ENCODE measurements around the gene ATG2B. TPM values are rescaled to one million over a fixed set of nuclear protein-coding genes. Genes with fewer than 3 reads are reported as not detected.
A peak's percentile ranks its signal among the peaks of the same experiment; 100 is the strongest.

Gene ATG2B
- total and polyA plus RNA-seq, 3 donors from 2014 or later, result 42.7 to 74.9 (median 44.8) TPM

DNA sequence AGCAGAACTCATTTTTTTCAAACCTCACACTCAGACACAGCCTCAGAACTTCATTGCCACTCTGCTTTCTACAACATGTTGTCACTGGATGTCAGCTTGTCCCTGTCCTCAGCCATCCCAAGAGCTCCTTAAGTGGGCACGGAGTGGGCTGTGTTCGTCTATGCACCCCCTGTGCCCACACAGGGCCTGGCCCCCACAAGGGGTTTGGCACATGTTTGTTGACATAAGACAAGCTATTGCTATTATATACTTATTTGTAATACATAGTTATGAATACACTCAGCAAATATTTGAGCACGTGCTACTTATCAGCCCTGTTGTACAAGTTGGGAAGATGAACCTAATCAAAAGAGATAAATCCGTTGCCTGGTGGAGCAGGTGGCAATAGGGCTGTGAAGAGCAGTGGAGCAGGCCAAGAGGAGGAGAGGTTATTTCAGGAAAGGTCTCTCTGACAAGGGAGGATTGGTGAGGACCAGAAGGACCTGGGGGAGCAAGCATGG is 111.4 kb downstream of the ATG2B start:
- H3K9me3 ChIP-seq, result no peaks in the 10 kb centered on the region
- H3K27me3 ChIP-seq, result no peaks in the 10 kb centered on the region
- no peak overlapping the region for H3K27ac ChIP-seq
- H3K4me3 ChIP-seq, result peak overlapping the region in 1 of 2 donors; percentile 36
- no peak for DNase-seq
- no peaks in the 10 kb centered on the region for H3K4me1 ChIP-seq
- H3K36me3 ChIP-seq (ENCODE audit: low read depth, missing control alignments), result no peaks in the 10 kb centered on the region
- intact Hi-C loops (cut with DNase I; ENCODE audit: low total_unique reads), result no loop called here
- WGBS, 2 donors, result 63 to 73% methylated on average over 4 of the region's 4 CpGs
- TF ChIP-seq, protein P1, sequence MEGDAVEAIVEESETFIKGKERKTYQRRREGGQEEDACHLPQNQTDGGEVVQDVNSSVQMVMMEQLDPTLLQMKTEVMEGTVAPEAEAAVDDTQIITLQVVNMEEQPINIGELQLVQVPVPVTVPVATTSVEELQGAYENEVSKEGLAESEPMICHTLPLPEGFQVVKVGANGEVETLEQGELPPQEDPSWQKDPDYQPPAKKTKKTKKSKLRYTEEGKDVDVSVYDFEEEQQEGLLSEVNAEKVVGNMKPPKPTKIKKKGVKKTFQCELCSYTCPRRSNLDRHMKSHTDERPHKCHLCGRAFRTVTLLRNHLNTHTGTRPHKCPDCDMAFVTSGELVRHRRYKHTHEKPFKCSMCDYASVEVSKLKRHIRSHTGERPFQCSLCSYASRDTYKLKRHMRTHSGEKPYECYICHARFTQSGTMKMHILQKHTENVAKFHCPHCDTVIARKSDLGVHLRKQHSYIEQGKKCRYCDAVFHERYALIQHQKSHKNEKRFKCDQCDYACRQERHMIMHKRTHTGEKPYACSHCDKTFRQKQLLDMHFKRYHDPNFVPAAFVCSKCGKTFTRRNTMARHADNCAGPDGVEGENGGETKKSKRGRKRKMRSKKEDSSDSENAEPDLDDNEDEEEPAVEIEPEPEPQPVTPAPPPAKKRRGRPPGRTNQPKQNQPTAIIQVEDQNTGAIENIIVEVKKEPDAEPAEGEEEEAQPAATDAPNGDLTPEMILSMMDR (IDR thresholded peaks at IDR 0.05), result no peak
- TF ChIP-seq POLR2A (IDR thresholded peaks at IDR 0.05), result no peak

DNA sequence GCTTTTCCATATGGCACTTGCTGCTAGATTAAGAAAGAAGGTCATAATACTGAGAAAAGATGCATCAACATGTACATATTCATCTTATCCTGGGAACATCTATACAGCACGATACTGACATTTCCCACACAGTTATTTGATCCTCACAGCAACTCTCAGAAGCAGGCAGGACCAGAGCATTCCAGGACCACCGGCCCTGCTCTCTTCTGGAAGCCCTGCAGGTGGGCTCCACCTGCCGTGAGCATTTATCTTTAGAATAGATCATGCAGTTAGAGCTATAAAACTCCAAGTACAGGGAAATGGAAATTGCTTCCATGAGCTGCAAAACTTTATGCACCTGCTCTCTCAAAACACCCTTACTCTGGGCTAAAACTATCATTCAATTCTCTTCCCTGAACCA is 112.7 kb downstream of the ATG2B start:
- Histone ChIP-seq H3K4me1 (no peaks in the 10 kb centered on the region), H3K4me3 (no peak overlapping the region), H3K36me3 (ENCODE audit: low read depth, missing control alignments) (no peaks in the 10 kb centered on the region), H3K27ac (no peak overlapping the region), H3K27me3 (no peaks in the 10 kb centered on the region), H3K9me3 (no peaks in the 10 kb centered on the region)
- TF ChIP-seq, protein P1 (IDR thresholded peaks at IDR 0.05), result no peak
- no peak for TF ChIP-seq POLR2A (IDR thresholded peaks at IDR 0.05)
- DNase-seq, result no peak
- intact Hi-C loops (cut with DNase I; ENCODE audit: low total_unique reads), result no loop called here
- WGBS, 2 donors, result 75 to 83% methylated on average over 3 of the region's 3 CpGs

GRCh38 chr14:96249029-96249428 is 114.1 kb downstream of the ATG2B start:
- H3K9me3 ChIP-seq, result no peaks in the 10 kb centered on the region
- DNase-seq, result no peak
- H3K27ac ChIP-seq, result no peak overlapping the region
- intact Hi-C loops (cut with DNase I; ENCODE audit: low total_unique reads), result no loop called here
- H3K27me3 ChIP-seq, result no peaks in the 10 kb centered on the region
- no peak overlapping the region for H3K4me3 ChIP-seq
- 60 to 66% methylated on average over 5 of the region's 5 CpGs for WGBS, 2 donors
- no peaks in the 10 kb centered on the region for H3K4me1 ChIP-seq
- TF ChIP-seq, protein P1 (IDR thresholded peaks at IDR 0.05), result no peak
- TF ChIP-seq POLR2A (IDR thresholded peaks at IDR 0.05), result no peak
- H3K36me3 ChIP-seq (ENCODE audit: low read depth, missing control alignments), result no peaks in the 10 kb centered on the region

DNA sequence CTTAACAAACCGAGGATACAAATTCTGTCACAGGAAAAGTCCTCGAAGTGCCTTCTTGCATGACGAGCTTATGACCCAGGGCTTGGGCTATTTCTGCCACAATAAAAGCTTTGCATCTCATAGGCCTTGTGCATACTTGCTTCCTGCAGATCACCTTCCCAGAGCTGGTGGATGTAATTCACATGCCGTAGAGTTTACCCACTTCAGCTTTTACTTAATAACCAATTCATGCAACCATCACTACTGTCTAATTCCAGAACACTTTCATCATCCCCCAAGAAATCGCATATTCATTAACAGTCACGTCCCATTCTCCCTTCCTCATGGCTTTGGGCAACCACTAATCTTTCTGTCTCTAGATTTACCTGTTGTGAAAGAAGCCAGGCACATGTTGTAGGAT is 116.1 kb downstream of the ATG2B start:
- Histone ChIP-seq H3K27me3 (no peaks in the 10 kb centered on the region), H3K36me3 (ENCODE audit: low read depth, missing control alignments) (no peaks in the 10 kb centered on the region), H3K4me3 (no peak overlapping the region), H3K9me3 (no peaks in the 10 kb centered on the region), H3K4me1 (no peaks in the 10 kb centered on the region), H3K27ac (no peak overlapping the region)
- DNase-seq, result no peak
- WGBS, 2 donors, result 92 to 93% methylated on average over 6 of the region's 6 CpGs
- intact Hi-C loops (cut with DNase I; ENCODE audit: low total_unique reads), result no loop called here
- TF ChIP-seq, protein P1 (IDR thresholded peaks at IDR 0.05), result no peak
- TF ChIP-seq POLR2A (IDR thresholded peaks at IDR 0.05), result no peak

DNA sequence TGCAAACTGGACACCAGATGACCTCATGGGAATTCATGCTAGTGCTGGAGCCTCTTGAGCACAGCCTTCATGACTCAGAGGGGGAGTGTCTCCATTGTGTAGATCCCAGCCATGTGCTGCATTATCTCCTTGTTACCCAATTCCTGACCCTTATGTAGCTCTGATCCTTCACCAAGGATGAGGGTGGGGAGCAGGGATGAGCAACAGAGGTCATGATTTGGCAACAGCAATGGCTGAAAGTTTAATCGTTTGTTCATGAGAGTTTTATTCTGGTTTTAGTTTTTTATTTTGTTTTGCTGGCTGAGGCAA is 116.6 kb downstream of the ATG2B start:
- Histone ChIP-seq H3K4me1 (no peaks in the 10 kb centered on the region), H3K27ac (no peak overlapping the region), H3K9me3 (no peaks in the 10 kb centered on the region), H3K4me3 (no peak overlapping the region), H3K27me3 (no peaks in the 10 kb centered on the region), H3K36me3 (ENCODE audit: low read depth, missing control alignments) (no peaks in the 10 kb centered on the region)
- 77 to 82% methylated on average over 1 of the region's 1 CpG for WGBS, 2 donors
- intact Hi-C loops (cut with DNase I; ENCODE audit: low total_unique reads), result no loop called here
- TF ChIP-seq, protein P1 (IDR thresholded peaks at IDR 0.05), result no peak
- no peak for TF ChIP-seq POLR2A (IDR thresholded peaks at IDR 0.05)
- no peak for DNase-seq
